HepG2 (cell line): ENCODE results near the gene MTX3. TPM values are rescaled to one million over a fixed set of nuclear protein-coding genes. Genes with fewer than 3 reads are reported as not detected.

Source experiments
- ATAC-seq: fragments of 200-7000 bp; cut with Tn5 transposase; 3 replicates; pipeline ENCODE4 v1.9.1; 2020; ENCODE audit warnings: mild to moderate bottlenecking, moderate library complexity
- BruUV-seq: library from RNA; stranded (reverse); fragments of 400-500 nt; replicated peaks from 2 replicates; lab custom pipeline; 2021; lab: Mats Ljungman, UMichigan
- CTCF ChIA-PET: fragments of 300-600 bp; formaldehyde crosslinking; extraction: SDS; loops from one replicate; lab custom pipeline; 2021; ENCODE audit warnings: low total read pairs, inconsistent platforms, low intra/inter-chr PET ratio; lab: Yijun Ruan, JAX
- POLR2A ChIA-PET: fragments of 350-600 bp; sonication (Branson Sonifier 250); formaldehyde crosslinking; loops from one replicate; lab custom pipeline; 2020; ENCODE audit warnings: antibody characterized with exemption, inconsistent platforms; lab: Yijun Ruan, JAX
- DNase-seq: peaks from one replicate; pipeline ENCODE4 v3.0.0-alpha.2; 2015; ENCODE audit warnings: low spot score
- FAIRE-seq: peaks from 3 replicates; lab custom pipeline; 2011; peaks lifted over from hg19 to GRCh38; lab: Jason Lieb, UNC
- H2AFZ ChIP-seq: one replicate; pipeline ENCODE4 v1.6.1; 2011; ENCODE audit warnings: low read length, inconsistent platforms
- H3K27ac ChIP-seq: fragments of 300-600 bp; 3 replicates; pipeline ENCODE4 v1.8.0; 2011; ENCODE audit warnings: mixed run types, mild to moderate bottlenecking, mixed read lengths, low read length, inconsistent platforms; ENCODE audit not compliant: insufficient read depth; ENCODE audit errors: extremely low read length
- H3K27me3 ChIP-seq, 2 experiments: fragments of 200-600 bp in 1 of 2; 2 replicates in 1 of 2; 3 replicates in 1 of 2; pipeline versions ENCODE4 v1.6.0 to v1.8.0; 2011; ENCODE audit warnings: low read length in 2 of 2, mild to moderate bottlenecking in 2 of 2, moderate library complexity in 2 of 2, inconsistent platforms in 1 of 2; ENCODE audit not compliant: insufficient read depth in 2 of 2, control insufficient read depth in 1 of 2
- H3K36me3 ChIP-seq, 2 experiments: fragments of 200-600 bp in 1 of 2; replicated peaks in 1 of 2; 2 replicates in 1 of 2; 3 replicates in 1 of 2; pipeline versions ENCODE4 v1.5.1 to v1.8.0; 2011; ENCODE audit warnings: low read length in 2 of 2, inconsistent platforms in 1 of 2; ENCODE audit not compliant: insufficient read depth in 2 of 2, control insufficient read depth in 1 of 2
- H3K4me1 ChIP-seq: 2 replicates; pipeline ENCODE4 v1.5.1; 2012; ENCODE audit warnings: low read length, inconsistent platforms; ENCODE audit not compliant: insufficient read depth
- H3K4me2 ChIP-seq: 2 replicates; pipeline ENCODE4 v1.6.0; 2011; ENCODE audit warnings: low read depth, low read length, inconsistent platforms
- H3K4me3 ChIP-seq, 3 experiments: fragments of 200-600 bp in 1 of 3; sonication (generic), shearing (Covaris generic) in 1 of 3; replicated peaks in 1 of 3; 2 replicates each; pipeline ENCODE4 v1.5.1; 2011 to 2016; ENCODE audit warnings: low read length in 3 of 3, inconsistent platforms in 2 of 3, low read depth in 2 of 3, mild to moderate bottlenecking in 2 of 3, control low read depth in 1 of 3, mixed read lengths in 1 of 3; ENCODE audit not compliant: insufficient read depth in 1 of 3
- H3K79me2 ChIP-seq: one replicate; pipeline ENCODE4 v1.6.1; 2011; ENCODE audit warnings: low read length, inconsistent platforms; ENCODE audit not compliant: insufficient read depth
- H3K9ac ChIP-seq: 2 replicates; pipeline ENCODE4 v1.6.0; 2011; ENCODE audit warnings: mild to moderate bottlenecking, low read depth, low read length, inconsistent platforms; ENCODE audit not compliant: insufficient read depth
- H3K9me3 ChIP-seq: 2 replicates; pipeline ENCODE4 v1.5.1; 2012; ENCODE audit warnings: mild to moderate bottlenecking, low read length
- H4K20me1 ChIP-seq: 2 replicates; pipeline ENCODE4 v1.6.0; 2011; ENCODE audit warnings: inconsistent platforms, mild to moderate bottlenecking, low read length, moderate library complexity; ENCODE audit not compliant: insufficient read depth
- ATF4 ChIP-seq, 2 experiments: fragments of 450-650 bp in 1 of 2; sonication (generic) in 1 of 2; formaldehyde crosslinking; IDR thresholded peaks; 2 replicates each; pipeline versions ENCODE4 v1.5.0 to v1.8.0; 2020 to 2022; ENCODE audit warnings: mild to moderate bottlenecking in 1 of 2, missing genetic modification reagents in 1 of 2
- CAMTA2 ChIP-seq: sonication (generic); formaldehyde crosslinking; IDR thresholded peaks from 2 replicates; pipeline ENCODE4 v1.4.0; 2020; ENCODE audit warnings: mild to moderate bottlenecking, missing genetic modification reagents, borderline replicate concordance
- CBFB ChIP-seq: sonication (generic); formaldehyde crosslinking; IDR thresholded peaks from 2 replicates; pipeline ENCODE4 v1.4.0; 2020; ENCODE audit warnings: missing genetic modification reagents
- GPBP1L1 ChIP-seq: sonication (generic); formaldehyde crosslinking; IDR thresholded peaks from 2 replicates; pipeline ENCODE4 v1.5.0; 2020; ENCODE audit warnings: mild to moderate bottlenecking, missing genetic modification reagents
- HHEX ChIP-seq: IDR thresholded peaks from 2 replicates; pipeline ENCODE4 v1.6.1; 2016; ENCODE audit warnings: control low read depth
- NFYB ChIP-seq: sonication (generic); formaldehyde crosslinking; IDR thresholded peaks from 2 replicates; pipeline ENCODE4 v1.4.0; 2020; ENCODE audit warnings: missing genetic modification reagents
- RBAK ChIP-seq: sonication (generic); formaldehyde crosslinking; IDR thresholded peaks from 2 replicates; pipeline ENCODE4 v1.5.1; 2020; ENCODE audit warnings: mild to moderate bottlenecking, missing genetic modification reagents
- RELA ChIP-seq: sonication (generic); formaldehyde crosslinking; IDR thresholded peaks from 2 replicates; pipeline ENCODE4 v1.4.0; 2020; ENCODE audit warnings: missing genetic modification reagents
- RXRB ChIP-seq: IDR thresholded peaks from 2 replicates; pipeline ENCODE4 v1.6.1; 2016; ENCODE audit warnings: borderline replicate concordance, missing genetic modification reagents, missing compliant biosample characterization
- SIX1 ChIP-seq: sonication (generic); formaldehyde crosslinking; IDR thresholded peaks from 2 replicates; pipeline ENCODE4 v1.4.0; 2020; ENCODE audit warnings: missing genetic modification reagents, borderline replicate concordance
- SRY ChIP-seq: sonication (generic); formaldehyde crosslinking; IDR thresholded peaks from 2 replicates; pipeline ENCODE4 v1.8.0; 2022; ENCODE audit warnings: mild to moderate bottlenecking, missing genetic modification reagents
- TCF7L2 ChIP-seq: IDR thresholded peaks from 2 replicates; pipeline ENCODE4 v1.6.1; 2011; ENCODE audit warnings: mild to moderate bottlenecking, low read depth, low read length, moderate library complexity
- XRCC5 ChIP-seq: fragments of 200-400 bp; formaldehyde crosslinking; optimal IDR thresholded peaks from 2 replicates; pipeline ENCODE3; 2017; ENCODE audit warnings: mild to moderate bottlenecking, low read length
- ZIK1 ChIP-seq: sonication (generic); formaldehyde crosslinking; IDR thresholded peaks from 2 replicates; pipeline ENCODE4 v1.5.0; 2020; ENCODE audit warnings: mild to moderate bottlenecking, low read depth, missing genetic modification reagents, borderline replicate concordance
- ZNF274 ChIP-seq: sonication (generic); formaldehyde crosslinking; IDR thresholded peaks from 2 replicates; pipeline ENCODE4 v1.5.1; 2020; ENCODE audit warnings: mild to moderate bottlenecking, missing genetic modification reagents
- ZNF296 ChIP-seq: sonication (generic); formaldehyde crosslinking; conservative IDR thresholded peaks from 2 replicates; pipeline ENCODE4 v1.5.0; 2020; ENCODE audit warnings: mild to moderate bottlenecking, missing genetic modification reagents
- ZNF414 ChIP-seq: sonication (generic); formaldehyde crosslinking; IDR thresholded peaks from 2 replicates; pipeline ENCODE4 v1.5.0; 2020; ENCODE audit warnings: missing genetic modification reagents
- ZNF678 ChIP-seq: sonication (generic); formaldehyde crosslinking; IDR thresholded peaks from 2 replicates; pipeline ENCODE4 v1.4.0; 2020; ENCODE audit warnings: mild to moderate bottlenecking, missing genetic modification reagents
- WGBS: methylation state at CpG from one replicate; pipeline ENCODE4 v1.1.6; 2017; ENCODE audit warnings: low lambda C conversion rate; 5-methylcytosine and 5-hydroxymethylcytosine counted together
- in situ Hi-C: cut with HindIII; loops from 2 replicates; pipeline ENCODE4 v1.10.0; 2017; ENCODE audit warnings: low pct_unique_long_range_greater_than_20kb; ENCODE audit not compliant: extremely low pct_ligation_motif_present
- intact Hi-C: fragments of 100-400 bp; cut with micrococcal nuclease; formaldehyde crosslinking; loops from one replicate; pipeline ENCODE4 v1.10.0; 2022; ENCODE audit not compliant: unreplicated experiment
- polyA plus RNA-seq, 8 experiments: library from polyadenylated mRNA; depleted of rRNA in 3 of 8; stranded (reverse) in 7 of 8; unstranded in 1 of 8; fragments of >200 nt; fragmentation: Illumina TruSeq in 4 of 8; extraction: Trizol in 4 of 8; gene quantifications; 2 replicates each; pipeline versions ENCODE4 v1.2.1 to v1.2.3, GENCODE V29; 2011 to 2016; ENCODE audit warnings: low read depth in 4 of 8, missing spikeins in 1 of 8, mixed read lengths in 1 of 8; ENCODE audit not compliant: insufficient read depth in 1 of 8
- total RNA-seq, 5 experiments: library from RNA; depleted of rRNA; stranded (reverse); fragments of >200 nt; fragmentation: Illumina TruSeq; extraction: Trizol; gene quantifications; 2 replicates each; pipeline ENCODE4 v1.2.3, GENCODE V29; 2016; ENCODE audit warnings: low read depth in 1 of 5

The MTX3 gene
- total and polyA plus RNA-seq, 2 of the 13 experiments (the other 11 are each of a cell fraction or from before 2014, with no cell fraction given): 9.9 to 16.7 TPM

GRCh38 chr5:79983618-79984017, 7.4 kb downstream of the MTX3 start:
- Histone ChIP-seq H3K79me2 (no peaks in the 10 kb centered on the region), H3K9ac (no peak overlapping the region)
- BruUV-seq: no TSS peak
- in situ Hi-C loops: no loop called here
- TF ChIP-seq ZNF274 (CRISPR knock-in tag) (no peak), ZNF678 (no peak), RXRB (no peak), CAMTA2 (CRISPR knock-in tag) (no peak)
- TF ChIP-seq, all 625 proteins: peak for 0
- Histone ChIP-seq H3K4me3 (no peak overlapping the region), H3K36me3 (peaks cover 3 to 48% of the 10 kb centered on the region in 2 experiments; a peak in 4 of 5 replicates), H2AFZ (no peak overlapping the region), H3K27me3 (no peaks in the 10 kb centered on the region), H4K20me1 (no peaks in the 10 kb centered on the region), H3K9me3 (no peaks in the 10 kb centered on the region), H3K27ac (no peak overlapping the region), H3K4me1 (peaks cover 6% of the 10 kb centered on the region; the same call in 1 of the 2 replicates), H3K4me2 (no peak overlapping the region)
- ChIA-PET CTCF (no interaction called here), POLR2A (no interaction called here)
- FAIRE-seq (no peak), DNase-seq (no peak), ATAC-seq (no peak)
- intact Hi-C loops: no loop called here
- WGBS: 96% methylated on average over 7 of the region's 7 CpGs

- Histone ChIP-seq H3K9me3 (no peaks in the 10 kb centered on the region), H2AFZ (no peak overlapping the region), H3K4me1 (peaks cover 6% of the 10 kb centered on the region; the same call in 1 of the 2 replicates), H3K27ac (no peak overlapping the region), H3K4me3 (no peak overlapping the region), H3K9ac (no peak overlapping the region), H3K4me2 (no peak overlapping the region), H4K20me1 (no peaks in the 10 kb centered on the region), H3K36me3 (peaks cover 4 to 50% of the 10 kb centered on the region in 2 experiments), H3K27me3 (no peaks in the 10 kb centered on the region; a peak in 1 of 5 replicates), H3K79me2 (no peaks in the 10 kb centered on the region)
- in situ Hi-C loops (no loop called here), intact Hi-C loops (no loop called here)
- BruUV-seq: no TSS peak
- FAIRE-seq: no peak
- WGBS: 88% methylated on average over 1 of the region's 1 CpG
- TF ChIP-seq ZIK1 (CRISPR knock-in tag) (no peak), ZNF414 (CRISPR knock-in tag) (no peak), ZNF296 (CRISPR knock-in tag) (no peak), NFYB (no peak), RBAK (no peak), SIX1 (CRISPR knock-in tag) (no peak), CBFB (no peak), TCF7L2 (no peak), SRY (CRISPR knock-in tag) (no peak), GPBP1L1 (CRISPR knock-in tag) (no peak), RELA (CRISPR knock-in tag) (no peak), XRCC5 (no peak), ATF4 (CRISPR knock-in tag; IDR thresholded peaks at IDR 0.05) (no peak), HHEX (CRISPR knock-in tag) (no peak)
- no peak for ATAC-seq
- ChIA-PET POLR2A (no interaction called here), CTCF (no interaction called here)
- DNase-seq: no peak
These were observed 8.9 kb downstream of the MTX3 start for GRCh38 chr5:79982136-79982535.
